HG03280 (cell line): Measurements from ENCODE around the gene AP4S1.
A peak's percentile ranks its signal among the peaks of the same experiment; 100 is the strongest.
"Not testable (repeated sequence)": the region's sequence is repeated elsewhere in the genome, so short reads cannot be mapped to it uniquely, and the experiment has no call there.

Source experiments
- ATAC-seq: cut with Tn5 transposase; IDR thresholded peaks from one replicate; pipeline ENCODE4 v1.9.1; 2021; ENCODE audit warnings: mild to moderate bottlenecking, moderate library complexity; ENCODE audit not compliant: unreplicated experiment

AP4S1 gene

GRCh38 chr14:31025367-31026076, at the start of gene AP4S1:
TSS of gene AP4S1 (plus strand) at chr14:31025649. CDS start at chr14:31066197, 40,548 bp downstream.
- peak; percentile 15 for ATAC-seq

GRCh38 chr14:30977752-30978151, 47.7 kb upstream of the AP4S1 start:
- no peak for ATAC-seq

- not testable (repeated sequence) for ATAC-seq
Measured at GRCh38 chr14:30980106-30980704, 45.2 kb upstream of the AP4S1 start.

GRCh38 chr14:30980980-30981379, 44.5 kb upstream of the AP4S1 start:
- no peak for ATAC-seq

GRCh38 chr14:30982533-30982932, 42.9 kb upstream of the AP4S1 start:
- no peak for ATAC-seq

- no peak for ATAC-seq
Measured at GRCh38 chr14:30983858-30984257, 41.6 kb upstream of the AP4S1 start.

- no peak for ATAC-seq
Measured at GRCh38 chr14:30985796-30986195, 39.7 kb upstream of the AP4S1 start.

GRCh38 chr14:30988509-30988908, 36.9 kb upstream of the AP4S1 start:
- no peak for ATAC-seq

- no peak for ATAC-seq
Measured at GRCh38 chr14:30990770-30991169, 34.7 kb upstream of the AP4S1 start.

GRCh38 chr14:30991408-30991807, 34.0 kb upstream of the AP4S1 start:
- ATAC-seq, result no peak

- no peak for ATAC-seq
Measured at GRCh38 chr14:30993071-30993470, 32.4 kb upstream of the AP4S1 start.

- peak; percentile 61 for ATAC-seq
Measured at GRCh38 chr14:30994681-30995620, 30.5 kb upstream of the AP4S1 start.

GRCh38 chr14:30995689-30996088, 29.8 kb upstream of the AP4S1 start:
- ATAC-seq, result no peak

- no peak for ATAC-seq
Measured at GRCh38 chr14:30996892-30997659, 28.4 kb upstream of the AP4S1 start.

- ATAC-seq, result no peak
Measured at GRCh38 chr14:30998100-30998706, 27.2 kb upstream of the AP4S1 start.

GRCh38 chr14:30999038-30999773, 26.2 kb upstream of the AP4S1 start:
- no peak for ATAC-seq

- no peak for ATAC-seq
Measured at GRCh38 chr14:31000629-31001338, 24.7 kb upstream of the AP4S1 start.

GRCh38 chr14:31001339-31001658, 24.1 kb upstream of the AP4S1 start:
- no peak for ATAC-seq

GRCh38 chr14:31003284-31003683, 22.2 kb upstream of the AP4S1 start:
- no peak for ATAC-seq
